Activated naive CD8-positive, alpha-beta T cell treated with anti-CD3 and anti-CD28 coated beads, Interleukin-2, amount 10 ng/mL, durations not matched to agents 7 days and 5 days (primary cell): ENCODE results near the gene SOD2. TPM values are rescaled to one million over a fixed set of nuclear protein-coding genes. Genes with fewer than 3 reads are reported as not detected.
A peak's percentile ranks its signal among the peaks of the same experiment; 100 is the strongest.
"Not testable (repeated sequence)": the region's sequence is repeated elsewhere in the genome, so short reads cannot be mapped to it uniquely, and the experiment has no call there.

Experiments used
- ATAC-seq: fragments of 150-1000 bp; cut with Tn5 transposase; one replicate; pipeline ENCODE4 v1.10.0; 2021; ENCODE audit warnings: low read depth, moderate library complexity
- POLR2A ChIA-PET: fragments of 350-600 bp; sonication (Branson Sonifier 250); formaldehyde crosslinking; loops from one replicate; lab custom pipeline; 2021; ENCODE audit warnings: antibody characterized with exemption; lab: Charles Lee
- DNase-seq: peaks from one replicate; pipeline ENCODE4 v3.0.0; 2021
- H3K27ac Mint-ChIP-seq: one replicate; pipeline ENCODE4 v1.8.0; 2022; ENCODE audit warnings: mild to moderate bottlenecking, mixed read lengths
- H3K27me3 Mint-ChIP-seq: one replicate; pipeline ENCODE4 v1.8.0; 2022; ENCODE audit warnings: mild to moderate bottlenecking, moderate library complexity, mixed read lengths
- H3K36me3 Mint-ChIP-seq: one replicate; pipeline ENCODE4 v1.8.0; 2021; ENCODE audit warnings: mild to moderate bottlenecking, mixed read lengths
- H3K4me1 Mint-ChIP-seq: one replicate; pipeline ENCODE4 v1.8.0; 2021; ENCODE audit warnings: mixed read lengths
- H3K4me3 Mint-ChIP-seq: one replicate; pipeline ENCODE4 v1.8.0; 2022; ENCODE audit warnings: mild to moderate bottlenecking, moderate library complexity, mixed read lengths
- H3K9me3 Mint-ChIP-seq: one replicate; pipeline ENCODE4 v1.8.0; 2021; ENCODE audit warnings: mixed read lengths
- total RNA-seq, 2 experiments: library from RNA; stranded (reverse); gene quantifications; one replicate each; pipeline ENCODE4 v1.2.3, GENCODE V29; 2021

Gene SOD2
- total RNA-seq, 2 experiments from 2014 or later: 68.4 to 72.1 TPM

GRCh38 chr6:159726255-159726917 is 33.3 kb upstream of the SOD2 start:
- H3K9me3 Mint-ChIP-seq: peaks cover 4% of the 10 kb centered on the region
- peaks cover 28% of the 10 kb centered on the region for H3K4me1 Mint-ChIP-seq
- peak overlapping the region; percentile 98 for H3K27ac Mint-ChIP-seq
- H3K36me3 Mint-ChIP-seq: peaks cover 32% of the 10 kb centered on the region
- no peaks in the 10 kb centered on the region for H3K27me3 Mint-ChIP-seq
- POLR2A ChIA-PET: interaction anchor here (0.8 to 5.4 kb wide), 20 partner anchors 8 to 736 kb away, joined by 3 to 89 read pairs (median 4); partner anchors contain the start of genes ACAT2, MRPL18, SOD2 and TAGAP
- DNase-seq: no peak
- H3K4me3 Mint-ChIP-seq: peak overlapping the region; percentile 94
- peak; percentile 12 for ATAC-seq

- not testable (repeated sequence) for H3K9me3 Mint-ChIP-seq, H3K27me3 Mint-ChIP-seq, ATAC-seq, H3K4me3 Mint-ChIP-seq, DNase-seq, H3K27ac Mint-ChIP-seq
- H3K4me1 Mint-ChIP-seq: peaks cover 19% of the 10 kb centered on the region
- POLR2A ChIA-PET: interaction anchor here (2.2 to 5.4 kb wide), 2 partner anchors 32 to 737 kb away, joined by 5 to 46 read pairs; partner anchors contain the start of gene SOD2
- peaks cover 26% of the 10 kb centered on the region for H3K36me3 Mint-ChIP-seq
Measured at GRCh38 chr6:159725208-159725607, 32.2 kb upstream of the SOD2 start.

- Mint-ChIP-seq H3K4me1 (peaks cover 16% of the 10 kb centered on the region), H3K27ac (no peak overlapping the region), H3K4me3 (no peak overlapping the region), H3K27me3 (no peaks in the 10 kb centered on the region), H3K36me3 (peaks cover 26% of the 10 kb centered on the region), H3K9me3 (peaks cover 4% of the 10 kb centered on the region)
- POLR2A ChIA-PET: no interaction called here
- no peak for DNase-seq
- no peak for ATAC-seq
Measured at GRCh38 chr6:159724778-159725177, 31.7 kb upstream of the SOD2 start.

- H3K9me3 Mint-ChIP-seq: peaks cover 4% of the 10 kb centered on the region
- no peaks in the 10 kb centered on the region for H3K27me3 Mint-ChIP-seq
- peaks cover 25% of the 10 kb centered on the region for H3K36me3 Mint-ChIP-seq
- POLR2A ChIA-PET: no interaction called here
- ATAC-seq (no peak), DNase-seq (no peak)
- H3K4me3 Mint-ChIP-seq: no peak overlapping the region
- H3K27ac Mint-ChIP-seq: no peak overlapping the region
- H3K4me1 Mint-ChIP-seq: peaks cover 7% of the 10 kb centered on the region
Measured at GRCh38 chr6:159723259-159723658, 30.2 kb upstream of the SOD2 start.

GRCh38 chr6:159722655-159723054 is 29.6 kb upstream of the SOD2 start:
- POLR2A ChIA-PET: no interaction called here
- H3K36me3 Mint-ChIP-seq: peaks cover 23% of the 10 kb centered on the region
- H3K4me3 Mint-ChIP-seq: no peak overlapping the region
- DNase-seq: no peak
- H3K9me3 Mint-ChIP-seq: peaks cover 4% of the 10 kb centered on the region
- no peak overlapping the region for H3K27ac Mint-ChIP-seq
- no peaks in the 10 kb centered on the region for H3K27me3 Mint-ChIP-seq
- no peak for ATAC-seq
- peaks cover 7% of the 10 kb centered on the region for H3K4me1 Mint-ChIP-seq

GRCh38 chr6:159721981-159722380 is 28.9 kb upstream of the SOD2 start:
- H3K4me1 Mint-ChIP-seq, ATAC-seq, POLR2A ChIA-PET, H3K27me3 Mint-ChIP-seq, H3K27ac Mint-ChIP-seq, H3K9me3 Mint-ChIP-seq, H3K4me3 Mint-ChIP-seq, DNase-seq: not testable (repeated sequence)
- H3K36me3 Mint-ChIP-seq: peaks cover 23% of the 10 kb centered on the region

GRCh38 chr6:159720708-159721107 is 27.7 kb upstream of the SOD2 start:
- H3K9me3 Mint-ChIP-seq: peaks cover 4% of the 10 kb centered on the region
- POLR2A ChIA-PET: interaction anchor here (0.6 to 1.3 kb wide), 3 partner anchors 70 to 397 kb away, joined by 3 to 4 read pairs (median 3); partner anchors contain the start of gene MRPL18
- H3K27ac Mint-ChIP-seq: no peak overlapping the region

GRCh38 chr6:159719287-159719686 is 26.2 kb upstream of the SOD2 start:
- Mint-ChIP-seq H3K27ac (no peak overlapping the region), H3K9me3 (peaks cover 4% of the 10 kb centered on the region), H3K4me1 (peaks cover 6% of the 10 kb centered on the region), H3K27me3 (no peaks in the 10 kb centered on the region), H3K36me3 (peaks cover 20% of the 10 kb centered on the region), H3K4me3 (no peak overlapping the region)
- DNase-seq: no peak
- POLR2A ChIA-PET: interaction anchor here (0.6 to 1.6 kb wide), 2 partner anchors 8 to 276 kb away, joined by 3 to 5 read pairs; partner anchors contain the start of gene WTAP
- no peak for ATAC-seq

More at GRCh38 chr6:159720708-159721107, 27.7 kb upstream of the SOD2 start:
- Mint-ChIP-seq H3K27me3 (no peaks in the 10 kb centered on the region), H3K4me1 (peaks cover 4% of the 10 kb centered on the region), H3K4me3 (no peak overlapping the region), H3K36me3 (peaks cover 23% of the 10 kb centered on the region)
- DNase-seq (no peak), ATAC-seq (peak; percentile 45)

- POLR2A ChIA-PET: interaction anchor here (1.6 kb wide), 1 partner anchor 8 kb away, joined by 5 read pairs; the partner anchor contains the start of gene WTAP
- H3K4me1 Mint-ChIP-seq: peaks cover 6% of the 10 kb centered on the region
- peaks cover 15% of the 10 kb centered on the region for H3K36me3 Mint-ChIP-seq
- DNase-seq: no peak
- no peaks in the 10 kb centered on the region for H3K27me3 Mint-ChIP-seq
- ATAC-seq: no peak
- no peak overlapping the region for H3K27ac Mint-ChIP-seq
- H3K9me3 Mint-ChIP-seq: peaks cover 4% of the 10 kb centered on the region
- no peak overlapping the region for H3K4me3 Mint-ChIP-seq
Measured at GRCh38 chr6:159718634-159719033, 25.6 kb upstream of the SOD2 start.

- Mint-ChIP-seq H3K9me3 (no peaks in the 10 kb centered on the region), H3K36me3 (no peaks in the 10 kb centered on the region), H3K4me1 (peaks cover 2% of the 10 kb centered on the region), H3K27me3 (no peaks in the 10 kb centered on the region), H3K27ac (no peak overlapping the region), H3K4me3 (no peak overlapping the region)
- ATAC-seq: no peak
- POLR2A ChIA-PET: no interaction called here
- DNase-seq: no peak
Measured at GRCh38 chr6:159716247-159717096, 23.4 kb upstream of the SOD2 start.

GRCh38 chr6:159715605-159716004 is 22.6 kb upstream of the SOD2 start:
- POLR2A ChIA-PET: no interaction called here
- no peaks in the 10 kb centered on the region for H3K36me3 Mint-ChIP-seq
- DNase-seq: no peak
- no peak for ATAC-seq
- H3K27me3 Mint-ChIP-seq: no peaks in the 10 kb centered on the region
- H3K4me3 Mint-ChIP-seq: no peak overlapping the region
- H3K4me1 Mint-ChIP-seq: peaks cover 2% of the 10 kb centered on the region
- no peak overlapping the region for H3K27ac Mint-ChIP-seq
- no peaks in the 10 kb centered on the region for H3K9me3 Mint-ChIP-seq

GRCh38 chr6:159715166-159715565 is 22.1 kb upstream of the SOD2 start:
- H3K27ac Mint-ChIP-seq: peak overlapping the region; percentile 21
- ATAC-seq: no peak

GRCh38 chr6:159714404-159714803 is 21.4 kb upstream of the SOD2 start:
- ATAC-seq: no peak
- H3K4me1 Mint-ChIP-seq: peaks cover 2% of the 10 kb centered on the region
- no peak overlapping the region for H3K4me3 Mint-ChIP-seq
- no peak for DNase-seq
- POLR2A ChIA-PET: no interaction called here
- H3K27me3 Mint-ChIP-seq: no peaks in the 10 kb centered on the region
- peaks cover under 1% of the 10 kb centered on the region for H3K9me3 Mint-ChIP-seq
- H3K27ac Mint-ChIP-seq: no peak overlapping the region
- peaks cover under 1% of the 10 kb centered on the region for H3K36me3 Mint-ChIP-seq

More at GRCh38 chr6:159715166-159715565, 22.1 kb upstream of the SOD2 start:
- no peaks in the 10 kb centered on the region for H3K36me3 Mint-ChIP-seq
- POLR2A ChIA-PET: no interaction called here
- H3K27me3 Mint-ChIP-seq: no peaks in the 10 kb centered on the region
- no peak for DNase-seq
- no peak overlapping the region for H3K4me3 Mint-ChIP-seq
- H3K9me3 Mint-ChIP-seq: no peaks in the 10 kb centered on the region
- peaks cover 2% of the 10 kb centered on the region for H3K4me1 Mint-ChIP-seq
